MCF 10A (cell line): ENCODE data around the gene ETV2. TPM values are rescaled to one million over a fixed set of nuclear protein-coding genes. Genes with fewer than 3 reads are reported as not detected.
A peak's percentile ranks its signal among the peaks of the same experiment; 100 is the strongest.

Experiments used
- BruUV-seq: library from RNA; stranded (reverse); fragments of 400-500 nt; replicated peaks from 2 replicates; lab custom pipeline; 2021; lab: Mats Ljungman, UMichigan
- CTCF ChIA-PET: fragments of 300-600 bp; sonication (Branson Sonifier 250); formaldehyde crosslinking; extraction: SDS; loops from one replicate; lab custom pipeline; 2021; ENCODE audit warnings: antibody characterized with exemption, inconsistent platforms; lab: Yijun Ruan, JAX
- POLR2A ChIA-PET: fragments of 300-600, 350-650 bp; sonication (Branson Sonifier 250); formaldehyde crosslinking; extraction: SDS; loops from one replicate; lab custom pipeline; 2020; ENCODE audit warnings: antibody characterized with exemption, inconsistent platforms; lab: Yijun Ruan, JAX
- DNase-seq: peaks from one replicate; pipeline ENCODE4 v3.0.0-alpha.2; 2018; ENCODE audit not compliant: unreplicated experiment
- H3K27ac Mint-ChIP-seq: one replicate; pipeline ENCODE4 v1.8.0; 2022; ENCODE audit warnings: mild to moderate bottlenecking, low read depth, mixed read lengths; ENCODE audit not compliant: unreplicated experiment
- H3K27me3 Mint-ChIP-seq: one replicate; pipeline ENCODE4 v1.8.0; 2022; ENCODE audit warnings: mixed read lengths; ENCODE audit not compliant: insufficient read depth, unreplicated experiment
- H3K36me3 Mint-ChIP-seq: one replicate; pipeline ENCODE4 v1.8.0; 2022; ENCODE audit warnings: mild to moderate bottlenecking, moderate library complexity, mixed read lengths; ENCODE audit not compliant: insufficient read depth, unreplicated experiment
- H3K4me1 Mint-ChIP-seq: one replicate; pipeline ENCODE4 v1.8.0; 2022; ENCODE audit warnings: mixed read lengths; ENCODE audit not compliant: insufficient read depth, unreplicated experiment
- H3K4me3 Mint-ChIP-seq: one replicate; pipeline ENCODE4 v1.8.0; 2022; ENCODE audit warnings: mild to moderate bottlenecking, moderate library complexity, mixed read lengths; ENCODE audit not compliant: unreplicated experiment
- H3K9me3 Mint-ChIP-seq: one replicate; pipeline ENCODE4 v1.8.0; 2022; ENCODE audit warnings: mixed read lengths; ENCODE audit not compliant: unreplicated experiment
- CTCF ChIP-seq: fragments of 200-600 bp; IDR thresholded peaks from one replicate; pipeline ENCODE4 v1.8.0; 2022; ENCODE audit warnings: antibody characterized with exemption, mild to moderate bottlenecking; ENCODE audit not compliant: unreplicated experiment
- intact Hi-C: fragments of 100-400 bp; cut with micrococcal nuclease; formaldehyde crosslinking; loops from 2 replicates; pipeline ENCODE4 v1.14.1; 2022
- total RNA-seq: library from RNA; stranded (reverse); gene quantifications from 2 replicates; pipeline ENCODE4 v1.2.3, GENCODE V29; 2022

Gene ETV2
- total RNA-seq, 1 experiment from 2014 or later, result 0.44 TPM

GRCh38 chr19:35643255-35644205 is 2.0 kb downstream of the ETV2 start:
- H3K27me3 Mint-ChIP-seq, result no peaks in the 10 kb centered on the region
- no peak for TF ChIP-seq CTCF
- peaks cover 13% of the 10 kb centered on the region for H3K4me1 Mint-ChIP-seq
- peaks cover 6% of the 10 kb centered on the region for H3K36me3 Mint-ChIP-seq
- no peaks in the 10 kb centered on the region for H3K9me3 Mint-ChIP-seq
- H3K4me3 Mint-ChIP-seq, result peak overlapping the region; percentile 76
- ChIA-PET CTCF (interaction anchor here (0.6 to 2.0 kb wide), 5 partner anchors 9 to 373 kb away, joined by 3 to 8 read pairs (median 3); no protein-coding TSS in a partner anchor), POLR2A (interaction anchor here (0.5 to 3.5 kb wide), 16 partner anchors 12 to 133 kb away, joined by 3 to 24 read pairs (median 4); partner anchors contain the start of genes HAUS5, PSENEN, RBM42 and U2AF1L4)
- no TSS peak for BruUV-seq
- peak overlapping the region; percentile 84 for H3K27ac Mint-ChIP-seq
- DNase-seq, result peak; percentile 88
- intact Hi-C loops, result loop anchor here (2.0 kb wide), 2 partner anchors 15 to 133 kb away; partner anchors contain the start of gene RBM42

GRCh38 chr19:35644206-35644986 is 2.9 kb downstream of the ETV2 start:
- Mint-ChIP-seq H3K36me3 (no peaks in the 10 kb centered on the region), H3K4me3 (peak overlapping the region; percentile 76), H3K4me1 (peaks cover 13% of the 10 kb centered on the region), H3K27me3 (no peaks in the 10 kb centered on the region), H3K27ac (peak overlapping the region; percentile 84), H3K9me3 (no peaks in the 10 kb centered on the region)
- ChIA-PET CTCF (interaction anchor here (0.5 to 2.0 kb wide), 5 partner anchors 50 to 458 kb away, joined by 3 to 8 read pairs (median 3); no protein-coding TSS in a partner anchor), POLR2A (interaction anchor here (0.7 to 3.5 kb wide), 15 partner anchors 8 to 134 kb away, joined by 3 to 24 read pairs (median 4); partner anchors contain the start of genes HAUS5, PSENEN, RBM42 and U2AF1L4)
- peak; percentile 97 for DNase-seq
- intact Hi-C loops, result loop anchor here (2.0 kb wide), 1 partner anchor 16 kb away; the partner anchor contains the start of gene RBM42
- BruUV-seq, result no TSS peak
- no peak for TF ChIP-seq CTCF

GRCh38 chr19:35644987-35645679 is 3.6 kb downstream of the ETV2 start:
- Mint-ChIP-seq H3K36me3 (no peaks in the 10 kb centered on the region), H3K27ac (peak overlapping the region; percentile 84), H3K9me3 (no peaks in the 10 kb centered on the region), H3K27me3 (no peaks in the 10 kb centered on the region), H3K4me3 (peak overlapping the region; percentile 76), H3K4me1 (peaks cover 13% of the 10 kb centered on the region)
- POLR2A ChIA-PET, result interaction anchor here (0.8 to 3.5 kb wide), 6 partner anchors 8 to 95 kb away, joined by 3 to 24 read pairs (median 4); partner anchors contain the start of genes HAUS5 and RBM42
- DNase-seq, result peak; percentile 72
- intact Hi-C loops, result loop anchor here (2.0 kb wide), 1 partner anchor 16 kb away; the partner anchor contains the start of gene RBM42
- BruUV-seq, result no TSS peak
- CTCF ChIA-PET, result interaction anchor here (0.7 to 2.0 kb wide), 3 partner anchors 49 to 134 kb away, joined by 3 to 8 read pairs (median 5); no protein-coding TSS in a partner anchor
- no peak for TF ChIP-seq CTCF
